A673 (cell line): Measurements from ENCODE around the gene DCUN1D3.

Source experiments
- CTCF ChIP-seq: fragments of 300-800, 200-600 bp; sonication (generic); conservative IDR thresholded peaks from 2 replicates; pipeline ENCODE4 v1.5.1; 2017; ENCODE audit warnings: low read depth, mild to moderate bottlenecking, antibody characterized with exemption, low read length, moderate library complexity, mixed read lengths
- EZH2 ChIP-seq: fragments of 200-600 bp; sonication (generic); IDR thresholded peaks from 2 replicates; pipeline ENCODE4 v1.6.1; 2017; ENCODE audit warnings: borderline replicate concordance, low read depth, mild to moderate bottlenecking, mixed read lengths, antibody characterized with exemption, low read length; ENCODE audit not compliant: poor library complexity, severe bottlenecking

- no peak for TF ChIP-seq EZH2
- peak; percentile 27; the same call in 1 of the 2 replicates for TF ChIP-seq CTCF
Observed at GRCh38 chr16:20944861-20945574, 44.9 kb upstream of the DCUN1D3 start.
